Osteoblast (primary cell): ENCODE measurements around the gene CACNA1I. TPM values are rescaled to one million over a fixed set of nuclear protein-coding genes. Genes with fewer than 3 reads are reported as not detected.
A peak's percentile ranks its signal among the peaks of the same experiment; 100 is the strongest.

Experiments used
- DNase-seq: peaks from one replicate; pipeline ENCODE4 v3.0.0; 2011; ENCODE audit warnings: low spot score, mixed read lengths; ENCODE audit not compliant: insufficient read length; ENCODE audit errors: missing footprints
- H2AFZ ChIP-seq: 2 replicates; pipeline ENCODE4 v1.6.0; 2011; ENCODE audit warnings: mild to moderate bottlenecking, low read length
- H3K27ac ChIP-seq: 2 replicates; pipeline ENCODE4 v1.5.1; 2011; ENCODE audit warnings: mild to moderate bottlenecking, low read depth, low read length, moderate library complexity
- H3K27me3 ChIP-seq: 2 replicates; pipeline ENCODE4 v1.6.0; 2012; ENCODE audit warnings: mild to moderate bottlenecking, control low read depth, inconsistent platforms, low read length, moderate library complexity; ENCODE audit not compliant: insufficient read depth
- H3K36me3 ChIP-seq: 2 replicates; pipeline ENCODE4 v1.5.1; 2011; ENCODE audit warnings: mild to moderate bottlenecking, low read length, control low read depth, moderate library complexity; ENCODE audit not compliant: insufficient read depth
- H3K4me1 ChIP-seq: 2 replicates; pipeline ENCODE4 v1.5.1; 2011; ENCODE audit warnings: mild to moderate bottlenecking, low read length, control low read depth, moderate library complexity; ENCODE audit not compliant: insufficient read depth
- H3K4me2 ChIP-seq: 2 replicates; pipeline ENCODE4 v1.6.0; 2011; ENCODE audit warnings: mild to moderate bottlenecking, low read length; ENCODE audit not compliant: insufficient read depth
- H3K4me3 ChIP-seq: fragments of 200-600 bp; sonication (generic); 3 replicates; pipeline ENCODE4 v1.5.1; 2012; ENCODE audit warnings: mild to moderate bottlenecking, low read length, inconsistent platforms; ENCODE audit not compliant: insufficient read depth
- H3K79me2 ChIP-seq: 2 replicates; pipeline ENCODE4 v1.6.0; 2012; ENCODE audit warnings: mild to moderate bottlenecking, low read length, control low read depth, inconsistent platforms; ENCODE audit not compliant: insufficient read depth
- H3K9me3 ChIP-seq: 2 replicates; pipeline ENCODE4 v1.5.1; 2011; ENCODE audit warnings: low read depth, low read length, control low read depth
- H4K20me1 ChIP-seq: 2 replicates; pipeline ENCODE4 v1.6.0; 2012; ENCODE audit warnings: mild to moderate bottlenecking, low read length, control low read depth; ENCODE audit not compliant: insufficient read depth
- CTCF ChIP-seq: IDR thresholded peaks from 2 replicates; pipeline ENCODE4 v1.5.1; 2011; ENCODE audit warnings: mild to moderate bottlenecking, low read depth, low read length, moderate library complexity; ENCODE audit errors: extremely low read depth
- total RNA-seq: library from RNA; depleted of rRNA; stranded (reverse); fragments of >200 nt; gene quantifications from 2 replicates; pipeline ENCODE4 v1.2.3, GENCODE V29; 2012

CACNA1I gene
- total RNA-seq, 1 donor = under 0.01 TPM

GRCh38 chr22:39713799-39714290 lies 143.3 kb downstream of the CACNA1I start:
- Histone ChIP-seq H3K27ac (no peak overlapping the region), H3K4me1 (no peaks in the 10 kb centered on the region), H3K4me2 (no peak overlapping the region), H3K27me3 (peaks cover 20% of the 10 kb centered on the region), H4K20me1 (no peaks in the 10 kb centered on the region), H3K36me3 (no peaks in the 10 kb centered on the region), H3K4me3 (no peak overlapping the region), H3K79me2 (no peaks in the 10 kb centered on the region), H2AFZ (no peak overlapping the region), H3K9me3 (no peaks in the 10 kb centered on the region)
- peak; percentile 71 for DNase-seq
- TF ChIP-seq CTCF = no peak

- H4K20me1 ChIP-seq = no peaks in the 10 kb centered on the region
- peaks cover 20% of the 10 kb centered on the region for H3K27me3 ChIP-seq
- H3K27ac ChIP-seq = no peak overlapping the region
- DNase-seq = peak; percentile 47
- no peaks in the 10 kb centered on the region for H3K36me3 ChIP-seq
- no peaks in the 10 kb centered on the region for H3K79me2 ChIP-seq
- TF ChIP-seq CTCF = no peak
- H3K4me3 ChIP-seq = no peak overlapping the region
- H2AFZ ChIP-seq = no peak overlapping the region
- H3K4me2 ChIP-seq = no peak overlapping the region
- H3K4me1 ChIP-seq = no peaks in the 10 kb centered on the region
- no peaks in the 10 kb centered on the region for H3K9me3 ChIP-seq
Measured at GRCh38 chr22:39714321-39714720, 143.8 kb downstream of the CACNA1I start.

- no peaks in the 10 kb centered on the region for H3K9me3 ChIP-seq
- H4K20me1 ChIP-seq = no peaks in the 10 kb centered on the region
- no peak overlapping the region for H3K4me2 ChIP-seq
- H3K4me3 ChIP-seq = no peak overlapping the region
- H3K79me2 ChIP-seq = no peaks in the 10 kb centered on the region
- H3K4me1 ChIP-seq = no peaks in the 10 kb centered on the region
- peak; percentile 52 for DNase-seq
- no peaks in the 10 kb centered on the region for H3K36me3 ChIP-seq
- no peak for TF ChIP-seq CTCF
- H3K27ac ChIP-seq = no peak overlapping the region
- H3K27me3 ChIP-seq = peaks cover 10% of the 10 kb centered on the region
- no peak overlapping the region for H2AFZ ChIP-seq
Measured at GRCh38 chr22:39715778-39716495, 145.4 kb downstream of the CACNA1I start.

GRCh38 chr22:39716534-39716933 lies 146.0 kb downstream of the CACNA1I start:
- Histone ChIP-seq H3K9me3 (no peaks in the 10 kb centered on the region), H4K20me1 (no peaks in the 10 kb centered on the region), H3K36me3 (no peaks in the 10 kb centered on the region), H3K4me1 (no peaks in the 10 kb centered on the region), H2AFZ (no peak overlapping the region), H3K27ac (no peak overlapping the region), H3K4me3 (no peak overlapping the region), H3K4me2 (no peak overlapping the region), H3K27me3 (peaks cover 7% of the 10 kb centered on the region), H3K79me2 (no peaks in the 10 kb centered on the region)
- no peak for TF ChIP-seq CTCF
- DNase-seq = no peak
